GM12878 (cell line): Measurements from ENCODE around the gene OR2T11. TPM values are rescaled to one million over a fixed set of nuclear protein-coding genes. Genes with fewer than 3 reads are reported as not detected.

Experiments used
- CREM ChIP-seq: IDR thresholded peaks from 2 replicates; pipeline ENCODE4 v1.6.1; 2014; ENCODE audit warnings: antibody characterized with exemption, low read depth
- EED ChIP-seq: sonication (generic); IDR thresholded peaks from 2 replicates; pipeline ENCODE4 v1.6.1; 2016; ENCODE audit warnings: antibody characterized with exemption, low read depth
- HSF1 ChIP-seq: fragments of 150-350 bp; IDR thresholded peaks from 2 replicates; pipeline ENCODE4 v1.6.1; 2014; ENCODE audit warnings: mild to moderate bottlenecking, low read depth, low read length
- NR2C2 ChIP-seq: IDR thresholded peaks from 2 replicates; pipeline ENCODE4 v1.6.1; 2011; ENCODE audit warnings: borderline replicate concordance, low read depth; ENCODE audit not compliant: control insufficient read depth, insufficient read length
- POLR2AphosphoS2 ChIP-seq: IDR thresholded peaks from 2 replicates; pipeline ENCODE4 v1.6.1; 2011; ENCODE audit warnings: low read depth, mild to moderate bottlenecking, low read length, improper control_type of control experiment, moderate library complexity
- PRDM15 ChIP-seq: fragments of 450-650 bp; formaldehyde crosslinking; IDR thresholded peaks from 2 replicates; pipeline ENCODE4 v1.4.0; 2020; ENCODE audit warnings: mild to moderate bottlenecking, moderate library complexity
- RAD21 ChIP-seq: IDR thresholded peaks from 2 replicates; pipeline ENCODE4 v1.6.1; 2011; ENCODE audit warnings: mild to moderate bottlenecking, low read depth, low read length, moderate library complexity; ENCODE audit not compliant: insufficient read depth
- RFX5 ChIP-seq: IDR thresholded peaks from 2 replicates; pipeline ENCODE4 v1.6.1; 2011; ENCODE audit warnings: low read depth, low read length, improper control_type of control experiment
- SREBF1 ChIP-seq: IDR thresholded peaks from 2 replicates; pipeline ENCODE4 v1.6.1; 2012; ENCODE audit warnings: mild to moderate bottlenecking, low read length
- SREBF2 ChIP-seq: IDR thresholded peaks from 2 replicates; pipeline ENCODE4 v1.6.1; 2012; ENCODE audit warnings: mild to moderate bottlenecking, low read length
- SUPT20H ChIP-seq: IDR thresholded peaks from 2 replicates; pipeline ENCODE4 v1.6.1; 2011; ENCODE audit warnings: low read depth, mild to moderate bottlenecking, low read length, moderate library complexity, borderline replicate concordance; ENCODE audit not compliant: control insufficient read depth
- YBX1 ChIP-seq: fragments of 450-650 bp; IDR thresholded peaks from 2 replicates; pipeline ENCODE4 v1.6.1; 2016; ENCODE audit warnings: antibody characterized with exemption
- ZNF622 ChIP-seq: fragments of 450-650 bp; IDR thresholded peaks from 2 replicates; pipeline ENCODE4 v1.6.1; 2017; ENCODE audit warnings: mild to moderate bottlenecking, inconsistent platforms
- polyA plus RNA-seq, 11 experiments: library from polyadenylated mRNA; depleted of rRNA in 4 of 11; unstranded in 6 of 11; stranded (reverse) in 5 of 11; fragments of >200 nt; fragmentation: Nextera tagmentation in 4 of 11; fragmentation: Illumina TruSeq in 1 of 11; extraction: Ambion mirVana in 4 of 11; extraction: Trizol in 1 of 11; gene quantifications; 1 replicate in 1 of 11; 2 replicates in 10 of 11; pipeline versions ENCODE4 v1.2.1 to v1.2.3, GENCODE V29; 2011 to 2016; ENCODE audit warnings: inconsistent platforms in 2 of 11, missing spikeins in 2 of 11, low read depth in 1 of 11
- total RNA-seq, 4 experiments: library from RNA; depleted of rRNA in 3 of 4; stranded (reverse); fragments of >200 nt in 3 of 4; fragmentation: Illumina TruSeq in 1 of 4; extraction: Trizol in 1 of 4; gene quantifications; 2 replicates each; pipeline versions ENCODE4 v1.2.1 to v1.2.3, GENCODE V29; 2013 to 2021
- TF ChIP-seq, protein P1 (sequence below): fragments of 450-650 bp; IDR thresholded peaks from 2 replicates; pipeline ENCODE4 v1.6.1; 2018; ENCODE audit warnings: mild to moderate bottlenecking, low read depth, moderate library complexity; ENCODE audit not compliant: partially characterized antibody
- TF ChIP-seq, protein P2 (sequence below): fragments of 450-650 bp; IDR thresholded peaks from 2 replicates; pipeline ENCODE4 v1.6.1; 2017; ENCODE audit warnings: mild to moderate bottlenecking

The OR2T11 gene
- total and polyA plus RNA-seq, 10 of the 15 experiments (the other 5 are each of a cell fraction or from before 2014, with no cell fraction given), result not detected

GRCh38 chr1:248622570-248623001 lies 12.3 kb downstream of the OR2T11 start (continued):
- TF ChIP-seq PRDM15 (CRISPR knock-in tag) (no peak), SREBF1 (no peak), RAD21 (no peak), EED (no peak), NR2C2 (no peak), SUPT20H (no peak), YBX1 (no peak), SREBF2 (no peak), HSF1 (no peak), ZNF622 (no peak), POLR2AphosphoS2 (no peak), RFX5 (no peak), CREM (no peak)
- TF ChIP-seq, protein P1, sequence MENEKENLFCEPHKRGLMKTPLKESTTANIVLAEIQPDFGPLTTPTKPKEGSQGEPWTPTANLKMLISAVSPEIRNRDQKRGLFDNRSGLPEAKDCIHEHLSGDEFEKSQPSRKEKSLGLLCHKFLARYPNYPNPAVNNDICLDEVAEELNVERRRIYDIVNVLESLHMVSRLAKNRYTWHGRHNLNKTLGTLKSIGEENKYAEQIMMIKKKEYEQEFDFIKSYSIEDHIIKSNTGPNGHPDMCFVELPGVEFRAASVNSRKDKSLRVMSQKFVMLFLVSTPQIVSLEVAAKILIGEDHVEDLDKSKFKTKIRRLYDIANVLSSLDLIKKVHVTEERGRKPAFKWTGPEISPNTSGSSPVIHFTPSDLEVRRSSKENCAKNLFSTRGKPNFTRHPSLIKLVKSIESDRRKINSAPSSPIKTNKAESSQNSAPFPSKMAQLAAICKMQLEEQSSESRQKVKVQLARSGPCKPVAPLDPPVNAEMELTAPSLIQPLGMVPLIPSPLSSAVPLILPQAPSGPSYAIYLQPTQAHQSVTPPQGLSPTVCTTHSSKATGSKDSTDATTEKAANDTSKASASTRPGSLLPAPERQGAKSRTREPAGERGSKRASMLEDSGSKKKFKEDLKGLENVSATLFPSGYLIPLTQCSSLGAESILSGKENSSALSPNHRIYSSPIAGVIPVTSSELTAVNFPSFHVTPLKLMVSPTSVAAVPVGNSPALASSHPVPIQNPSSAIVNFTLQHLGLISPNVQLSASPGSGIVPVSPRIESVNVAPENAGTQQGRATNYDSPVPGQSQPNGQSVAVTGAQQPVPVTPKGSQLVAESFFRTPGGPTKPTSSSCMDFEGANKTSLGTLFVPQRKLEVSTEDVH, result no peak
- TF ChIP-seq, protein P2, sequence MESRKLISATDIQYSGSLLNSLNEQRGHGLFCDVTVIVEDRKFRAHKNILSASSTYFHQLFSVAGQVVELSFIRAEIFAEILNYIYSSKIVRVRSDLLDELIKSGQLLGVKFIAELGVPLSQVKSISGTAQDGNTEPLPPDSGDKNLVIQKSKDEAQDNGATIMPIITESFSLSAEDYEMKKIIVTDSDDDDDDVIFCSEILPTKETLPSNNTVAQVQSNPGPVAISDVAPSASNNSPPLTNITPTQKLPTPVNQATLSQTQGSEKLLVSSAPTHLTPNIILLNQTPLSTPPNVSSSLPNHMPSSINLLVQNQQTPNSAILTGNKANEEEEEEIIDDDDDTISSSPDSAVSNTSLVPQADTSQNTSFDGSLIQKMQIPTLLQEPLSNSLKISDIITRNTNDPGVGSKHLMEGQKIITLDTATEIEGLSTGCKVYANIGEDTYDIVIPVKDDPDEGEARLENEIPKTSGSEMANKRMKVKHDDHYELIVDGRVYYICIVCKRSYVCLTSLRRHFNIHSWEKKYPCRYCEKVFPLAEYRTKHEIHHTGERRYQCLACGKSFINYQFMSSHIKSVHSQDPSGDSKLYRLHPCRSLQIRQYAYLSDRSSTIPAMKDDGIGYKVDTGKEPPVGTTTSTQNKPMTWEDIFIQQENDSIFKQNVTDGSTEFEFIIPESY, result no peak
